ENCODE results near the gene DNAJC6. TPM values are rescaled to one million over a fixed set of nuclear protein-coding genes. Genes with fewer than 3 reads are reported as not detected.

DNAJC6 gene
- total RNA-seq, 2 donors from 2014 or later: 1.3 to 2.2 TPM

DNA sequence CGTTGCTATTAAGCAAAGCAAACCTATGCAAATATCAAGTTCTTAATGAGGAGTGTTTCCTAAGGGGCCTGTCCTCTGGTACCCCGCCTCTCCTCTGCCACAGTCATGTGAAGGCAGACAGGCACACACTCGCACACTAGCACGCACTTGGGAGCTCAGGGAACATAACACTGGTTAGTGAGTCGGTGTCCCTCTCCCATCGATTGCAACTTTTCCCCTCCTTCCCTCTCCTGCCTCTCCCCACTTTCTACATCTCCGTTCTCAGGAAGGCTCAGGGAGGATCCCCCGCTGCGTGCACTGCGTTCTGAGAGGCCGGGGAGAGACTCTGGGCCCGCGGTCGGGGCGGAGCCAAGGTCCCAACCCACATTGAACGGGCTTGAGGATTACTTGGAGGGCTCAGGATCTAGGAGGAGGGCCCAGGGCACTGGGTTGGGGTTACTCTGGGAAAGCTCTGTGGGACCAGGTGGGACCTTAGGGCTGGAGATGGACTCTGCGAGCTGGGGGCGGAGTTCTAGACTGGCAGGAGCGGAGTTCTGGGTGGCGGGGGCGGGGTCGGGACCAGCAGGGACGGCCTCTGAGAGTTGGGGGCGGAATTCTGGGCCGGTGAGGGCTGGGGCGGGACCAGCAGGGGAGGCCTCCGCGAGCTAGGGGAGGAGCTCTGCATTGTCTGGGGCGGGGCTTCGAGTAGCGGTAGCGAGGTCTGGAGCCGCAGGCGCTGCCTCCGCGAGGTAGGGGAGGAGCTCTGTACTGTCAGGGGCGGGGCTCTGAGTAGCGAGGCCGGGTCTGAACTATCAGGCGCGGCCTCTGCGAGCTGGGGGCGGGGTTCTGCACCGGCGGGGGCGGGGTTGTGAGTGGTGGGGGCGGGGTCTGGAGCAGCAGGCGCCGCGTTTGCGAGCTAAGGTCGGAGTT, 110.6 kb downstream of the DNAJC6 start:
- intact Hi-C loops (cut with DNase I): no loop called here
- no peaks in the 10 kb centered on the region for H3K36me3 ChIP-seq
- H3K9me3 ChIP-seq: no peaks in the 10 kb centered on the region
- H3K4me1 ChIP-seq: peaks cover 10% of the 10 kb centered on the region
- peak overlapping the region; percentile 99 for H3K27ac ChIP-seq
- peak overlapping the region; percentile 65 to 69 for H3K9ac ChIP-seq (ENCODE audit: low read depth in 2 of 2, low read length in 2 of 2)
- DNase-seq: peak; percentile 99
- no peaks in the 10 kb centered on the region for H3K27me3 ChIP-seq
- TF ChIP-seq, protein P1, sequence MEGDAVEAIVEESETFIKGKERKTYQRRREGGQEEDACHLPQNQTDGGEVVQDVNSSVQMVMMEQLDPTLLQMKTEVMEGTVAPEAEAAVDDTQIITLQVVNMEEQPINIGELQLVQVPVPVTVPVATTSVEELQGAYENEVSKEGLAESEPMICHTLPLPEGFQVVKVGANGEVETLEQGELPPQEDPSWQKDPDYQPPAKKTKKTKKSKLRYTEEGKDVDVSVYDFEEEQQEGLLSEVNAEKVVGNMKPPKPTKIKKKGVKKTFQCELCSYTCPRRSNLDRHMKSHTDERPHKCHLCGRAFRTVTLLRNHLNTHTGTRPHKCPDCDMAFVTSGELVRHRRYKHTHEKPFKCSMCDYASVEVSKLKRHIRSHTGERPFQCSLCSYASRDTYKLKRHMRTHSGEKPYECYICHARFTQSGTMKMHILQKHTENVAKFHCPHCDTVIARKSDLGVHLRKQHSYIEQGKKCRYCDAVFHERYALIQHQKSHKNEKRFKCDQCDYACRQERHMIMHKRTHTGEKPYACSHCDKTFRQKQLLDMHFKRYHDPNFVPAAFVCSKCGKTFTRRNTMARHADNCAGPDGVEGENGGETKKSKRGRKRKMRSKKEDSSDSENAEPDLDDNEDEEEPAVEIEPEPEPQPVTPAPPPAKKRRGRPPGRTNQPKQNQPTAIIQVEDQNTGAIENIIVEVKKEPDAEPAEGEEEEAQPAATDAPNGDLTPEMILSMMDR (IDR thresholded peaks at IDR 0.05): no peak
- peak overlapping the region; percentile 84 for H3K4me3 ChIP-seq

DNA sequence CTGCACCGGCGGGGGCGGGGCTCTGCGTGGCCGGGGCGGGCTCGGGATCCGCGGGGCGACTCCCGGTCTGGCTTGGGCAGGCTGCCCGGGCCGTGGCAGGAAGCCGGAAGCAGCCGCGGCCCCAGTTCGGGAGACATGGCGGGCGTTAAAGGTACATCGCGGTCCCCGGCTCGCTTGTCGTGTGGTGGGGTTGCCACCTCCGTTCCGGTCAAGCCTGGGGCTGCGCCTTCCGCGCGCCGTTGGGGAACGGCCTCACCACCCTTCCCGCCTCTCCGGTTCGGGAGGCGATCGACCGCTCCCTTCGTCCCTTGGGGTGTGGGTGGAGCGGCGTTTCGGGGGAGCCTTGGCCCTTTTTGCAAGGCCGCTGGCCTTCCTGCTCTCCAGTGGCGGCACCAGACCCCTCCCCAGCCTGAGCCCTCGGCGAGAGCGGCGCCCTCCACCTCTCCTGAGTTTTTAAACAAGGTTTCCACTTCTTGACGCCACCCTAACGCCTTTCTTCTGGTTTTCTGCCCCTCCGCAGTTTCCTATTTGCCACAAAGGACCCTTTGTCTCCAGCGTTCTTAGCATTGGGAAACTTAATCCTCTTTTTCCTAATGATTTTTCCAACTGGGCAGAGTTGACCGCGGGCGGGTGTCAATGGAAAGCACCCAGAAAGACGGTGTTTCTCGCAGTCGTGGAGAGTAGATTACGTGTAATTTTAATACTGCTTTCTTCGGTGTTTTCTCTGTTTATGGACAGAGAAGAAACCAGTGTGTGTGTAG, 111.4 kb downstream of the DNAJC6 start, which contains the start of the genes LEPR and LEPROT:
LEPR (plus strand) TSS at position 79 of the 761 bp plus-strand sequence. CDS start 144,898 bp downstream, outside the sequence.
LEPROT (plus strand) TSS at position 79 of the 761 bp plus-strand sequence; CDS start at position 136, 57 bp downstream.
- Histone ChIP-seq H3K27me3 (no peaks in the 10 kb centered on the region), H3K4me3 (peak within 1 kb of the TSS; percentile 84), H3K36me3 (no peaks in the 10 kb centered on the region), H3K4me1 (peaks cover 10% of the 10 kb centered on the region), H3K9me3 (no peaks in the 10 kb centered on the region), H3K9ac (ENCODE audit: low read depth in 2 of 2, low read length in 2 of 2) (peak within 1 kb of the TSS; percentile 69 to 90), H3K27ac (peak within 1 kb of the TSS; percentile 99)
- intact Hi-C loops (cut with DNase I): no loop called here
- DNase-seq: no peak
- TF ChIP-seq, protein P1 (IDR thresholded peaks at IDR 0.05): no peak

DNA sequence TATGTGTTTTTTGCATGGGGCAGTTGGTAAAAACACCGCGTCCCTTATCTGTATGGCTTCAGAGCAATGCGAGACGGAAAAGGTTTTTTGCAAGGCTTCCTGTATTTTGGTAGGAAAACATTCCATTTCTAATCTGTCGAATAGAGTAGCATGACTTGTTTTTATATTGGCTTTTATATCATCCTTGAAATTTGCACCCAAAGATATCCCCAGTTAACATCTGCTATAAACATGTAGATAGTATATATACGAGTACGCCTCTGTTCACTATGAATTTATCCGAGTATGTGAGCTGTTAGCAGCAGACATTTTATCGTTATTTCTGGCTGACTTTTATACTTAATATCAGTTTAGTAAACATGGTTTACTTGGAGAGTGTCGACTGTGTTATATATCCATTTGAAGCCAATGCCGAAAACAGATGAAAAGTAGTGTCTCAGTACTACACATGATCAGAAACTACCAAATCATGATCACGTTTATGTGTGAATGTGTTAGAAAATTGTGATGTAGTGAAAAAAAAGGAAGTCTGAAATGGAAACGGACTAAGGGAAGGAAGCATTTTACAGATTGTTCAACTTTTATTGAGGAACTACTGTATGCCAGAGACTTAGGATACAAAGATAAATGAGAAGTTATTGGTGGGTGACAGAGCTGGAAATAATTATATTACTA, 112.1 kb downstream of the DNAJC6 start:
- no peak for DNase-seq
- no peaks in the 10 kb centered on the region for H3K27me3 ChIP-seq
- no peaks in the 10 kb centered on the region for H3K9me3 ChIP-seq
- TF ChIP-seq, protein P1 (IDR thresholded peaks at IDR 0.05): no peak
- peaks cover 4% of the 10 kb centered on the region for H3K36me3 ChIP-seq
- H3K27ac ChIP-seq: peak overlapping the region; percentile 99
- H3K4me3 ChIP-seq: peak overlapping the region; percentile 84
- H3K9ac ChIP-seq (ENCODE audit: low read depth in 2 of 2, low read length in 2 of 2): peak overlapping the region; percentile 59 to 90
- peaks cover 10% of the 10 kb centered on the region for H3K4me1 ChIP-seq
- intact Hi-C loops (cut with DNase I): no loop called here

DNA sequence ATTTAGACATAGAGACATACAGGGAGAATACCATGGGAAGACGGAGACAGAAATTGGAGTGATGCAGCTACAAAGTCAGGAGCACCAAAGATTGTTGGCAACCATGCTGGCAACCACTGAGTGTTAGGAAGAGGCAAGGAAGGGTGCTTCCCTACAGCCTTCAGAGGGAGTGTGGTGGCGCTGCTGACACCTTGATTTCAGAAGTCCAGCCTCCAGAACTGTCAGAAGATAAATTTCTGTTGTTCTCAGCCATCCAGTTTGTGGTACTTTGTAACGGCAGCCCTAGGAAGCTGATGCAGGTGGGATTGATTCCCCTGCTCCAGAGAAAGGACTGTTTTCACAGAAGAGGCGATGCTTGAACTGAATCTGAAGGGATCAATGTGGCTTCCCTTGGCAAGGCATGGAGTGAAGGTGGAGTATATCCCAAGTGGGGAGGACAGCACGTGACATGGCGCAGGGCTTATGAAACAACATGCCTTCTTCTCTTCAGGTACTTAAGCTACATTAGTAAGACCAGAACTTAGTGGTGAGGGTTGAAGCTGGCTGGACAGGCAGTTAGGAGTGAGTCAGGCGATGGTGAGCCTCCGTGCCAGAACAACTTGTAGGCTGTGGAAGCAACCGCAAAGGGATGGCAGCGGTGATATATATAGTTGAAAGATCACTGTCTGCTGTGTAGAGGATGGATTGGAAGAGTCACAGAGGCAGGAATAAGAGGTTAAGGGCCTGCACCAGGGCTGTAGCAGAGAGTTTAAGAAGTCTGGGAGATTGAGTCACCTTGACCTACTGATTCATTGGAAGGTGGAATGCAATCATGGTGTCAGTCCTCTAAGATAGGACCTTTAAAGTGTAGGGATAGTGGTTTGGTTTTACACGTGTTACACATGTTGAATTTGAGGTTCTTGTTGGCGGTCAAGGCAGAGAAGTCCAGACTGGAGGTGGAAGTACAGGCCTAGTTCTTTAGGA, 113.2 kb downstream of the DNAJC6 start:
- intact Hi-C loops (cut with DNase I): no loop called here
- Histone ChIP-seq H3K9me3 (no peaks in the 10 kb centered on the region), H3K36me3 (peaks cover 8% of the 10 kb centered on the region), H3K9ac (ENCODE audit: low read depth in 2 of 2, low read length in 2 of 2) (no peak overlapping the region), H3K4me3 (peak overlapping the region; percentile 84), H3K4me1 (peaks cover 10% of the 10 kb centered on the region), H3K27me3 (no peaks in the 10 kb centered on the region), H3K27ac (peak overlapping the region; percentile 99)
- DNase-seq: no peak
- TF ChIP-seq, protein P1 (IDR thresholded peaks at IDR 0.05): no peak

All from colonic mucosa (tissue), 4 donors.